ENCODE measurements around the gene SLC24A3.

DNA sequence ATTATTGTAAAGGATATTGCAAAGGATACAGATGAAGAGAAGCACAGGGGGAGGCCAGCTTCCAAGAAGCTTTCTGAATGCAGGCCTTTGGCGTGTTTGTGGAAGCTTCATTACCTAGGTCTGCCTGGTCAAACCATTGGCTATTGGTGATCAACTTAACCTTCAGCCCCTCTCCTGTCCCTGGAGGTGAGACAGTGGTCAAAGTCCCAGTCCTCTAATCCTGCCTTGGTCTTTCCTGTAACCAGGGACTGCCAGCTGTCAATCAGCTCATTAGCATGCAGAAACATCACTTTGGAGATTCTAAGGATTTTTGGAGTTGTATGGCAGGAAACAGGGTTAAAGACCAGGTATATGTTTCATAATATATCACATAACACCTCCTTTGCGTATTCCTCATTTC lies 558.6 kb downstream of the SLC24A3 start:
- TF ChIP-seq, protein P1, sequence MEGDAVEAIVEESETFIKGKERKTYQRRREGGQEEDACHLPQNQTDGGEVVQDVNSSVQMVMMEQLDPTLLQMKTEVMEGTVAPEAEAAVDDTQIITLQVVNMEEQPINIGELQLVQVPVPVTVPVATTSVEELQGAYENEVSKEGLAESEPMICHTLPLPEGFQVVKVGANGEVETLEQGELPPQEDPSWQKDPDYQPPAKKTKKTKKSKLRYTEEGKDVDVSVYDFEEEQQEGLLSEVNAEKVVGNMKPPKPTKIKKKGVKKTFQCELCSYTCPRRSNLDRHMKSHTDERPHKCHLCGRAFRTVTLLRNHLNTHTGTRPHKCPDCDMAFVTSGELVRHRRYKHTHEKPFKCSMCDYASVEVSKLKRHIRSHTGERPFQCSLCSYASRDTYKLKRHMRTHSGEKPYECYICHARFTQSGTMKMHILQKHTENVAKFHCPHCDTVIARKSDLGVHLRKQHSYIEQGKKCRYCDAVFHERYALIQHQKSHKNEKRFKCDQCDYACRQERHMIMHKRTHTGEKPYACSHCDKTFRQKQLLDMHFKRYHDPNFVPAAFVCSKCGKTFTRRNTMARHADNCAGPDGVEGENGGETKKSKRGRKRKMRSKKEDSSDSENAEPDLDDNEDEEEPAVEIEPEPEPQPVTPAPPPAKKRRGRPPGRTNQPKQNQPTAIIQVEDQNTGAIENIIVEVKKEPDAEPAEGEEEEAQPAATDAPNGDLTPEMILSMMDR (IDR thresholded peaks at IDR 0.05), result no peak
- TF ChIP-seq POLR2A (IDR thresholded peaks at IDR 0.05), result no peak
